Fibroblast of peridontal ligament (primary cell): ENCODE measurements around the gene PLEKHA3.

ENCODE experiments used
- DNase-seq: peaks from one replicate; pipeline ENCODE4 v3.0.0-alpha.2; 2010; ENCODE audit errors: extremely low read depth

The PLEKHA3 gene

DNA sequence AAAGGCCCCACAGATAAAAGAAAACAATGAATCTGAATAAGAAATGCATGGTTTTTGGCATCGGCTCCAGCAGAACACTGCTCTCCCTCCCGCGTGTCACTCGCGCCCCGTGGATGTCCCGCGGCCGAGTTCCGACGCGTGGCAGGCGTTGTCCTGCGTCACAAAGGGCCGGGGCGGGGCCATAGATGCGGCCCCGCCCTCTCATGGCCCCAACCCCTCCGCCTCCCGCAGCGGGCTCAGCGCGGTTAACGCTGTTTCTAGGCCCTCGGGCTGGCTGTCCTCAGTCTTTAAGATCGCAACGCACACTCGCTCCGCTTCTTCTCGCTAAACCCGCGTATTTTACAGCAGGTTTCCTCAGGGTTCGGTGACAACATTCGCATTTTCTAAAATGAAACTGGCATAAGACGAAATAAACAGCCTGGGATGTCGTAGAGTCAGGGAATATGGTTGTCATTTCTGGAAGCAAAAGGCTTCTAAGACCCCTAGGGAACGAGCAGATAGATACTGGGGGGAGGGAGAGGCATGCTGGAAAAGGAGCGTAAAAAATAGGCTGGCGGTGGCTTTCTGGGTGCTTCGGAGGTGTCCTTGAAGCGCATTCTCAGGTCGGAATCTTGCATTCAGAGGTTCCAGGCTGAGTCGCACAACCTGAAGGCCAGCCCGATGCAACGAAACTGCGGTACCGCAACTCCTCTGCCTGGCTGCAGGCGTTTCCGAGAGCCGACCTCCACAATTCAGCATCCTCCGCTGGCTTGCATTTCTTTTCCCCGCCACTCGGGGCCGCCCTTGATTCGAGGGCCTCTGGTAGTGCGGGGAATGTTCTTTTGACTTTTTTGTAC, 1.6 kb upstream of the PLEKHA3 start, which contains the start of gene FKBP7:
Gene FKBP7, minus strand, starts transcription at position 162 of the 836 bp plus-strand sequence. Its CDS starts 101 bp downstream, at position 61.
- DNase-seq, result peak; percentile 79

DNA sequence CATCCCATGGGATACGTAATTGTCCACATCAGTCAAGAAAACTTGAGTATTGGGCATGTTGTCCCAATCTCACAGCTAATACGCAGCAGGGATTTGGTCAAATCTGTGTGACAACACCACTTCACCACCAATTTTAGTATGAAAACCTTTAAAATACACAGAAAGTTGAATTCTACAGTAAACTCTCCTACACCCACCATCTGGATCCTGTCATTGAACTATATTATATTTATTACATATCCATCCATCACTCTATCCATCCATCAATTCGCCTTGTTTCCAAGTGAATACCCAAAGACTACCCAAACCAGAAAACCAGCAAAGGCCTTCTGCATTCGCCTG, 1.0 kb upstream of the PLEKHA3 start:
- no peak for DNase-seq

DNA sequence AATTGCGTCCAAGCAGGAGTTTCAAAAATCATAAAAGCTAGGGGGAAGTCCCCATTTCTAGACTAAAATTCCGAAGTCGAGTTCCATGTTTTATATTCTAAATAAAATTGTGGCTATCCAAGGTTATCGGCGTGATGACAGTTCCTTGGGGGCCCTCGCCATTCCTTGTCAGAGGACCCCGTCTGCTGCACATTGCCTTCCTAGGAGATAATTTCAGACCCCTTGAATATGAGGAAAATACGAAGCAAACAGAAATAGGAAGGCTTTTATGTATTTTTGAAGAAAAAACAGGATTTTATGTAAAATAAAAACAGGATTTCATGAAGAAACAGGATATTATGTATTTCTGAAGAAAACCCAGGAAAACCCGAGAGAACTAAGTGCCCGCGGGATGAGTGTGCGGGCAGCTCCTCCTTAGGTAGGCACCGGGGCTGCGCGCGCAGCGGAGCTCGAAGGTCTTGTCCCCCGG, 465 bp upstream of the PLEKHA3 start:
- DNase-seq, result peak; percentile 16

GRCh38 chr2:178482437-178482836, 2.2 kb downstream of the PLEKHA3 start:
- DNase-seq, result no peak

GRCh38 chr2:178484245-178485041, 4.2 kb downstream of the PLEKHA3 start:
- DNase-seq, result peak; percentile 27

GRCh38 chr2:178485356-178485755, 5.1 kb downstream of the PLEKHA3 start:
- peak; percentile 90 for DNase-seq

- peak; percentile 20 for DNase-seq
Measured at GRCh38 chr2:178491612-178492011, 11.4 kb downstream of the PLEKHA3 start.

DNA sequence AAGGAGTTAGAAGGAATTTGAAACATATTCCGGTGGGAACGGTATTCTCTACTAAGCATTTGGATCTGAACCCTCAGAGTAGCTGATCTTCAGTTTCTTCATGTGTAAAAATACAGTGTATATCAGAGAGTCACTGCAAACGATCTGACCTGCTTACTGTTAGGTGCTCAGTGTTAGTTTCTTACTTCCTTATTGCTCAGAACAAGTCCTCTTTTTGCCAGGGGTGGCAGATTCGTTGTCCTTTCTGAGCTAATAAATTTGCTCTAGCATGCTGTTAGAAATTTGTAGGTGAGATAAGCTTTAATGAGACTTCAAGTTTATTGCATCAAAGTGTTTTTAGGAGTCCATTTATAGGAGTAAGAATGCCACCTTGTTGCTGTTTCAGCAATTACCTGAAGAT, 15.8 kb downstream of the PLEKHA3 start:
- DNase-seq, result no peak

- no peak for DNase-seq
Measured at GRCh38 chr2:178498137-178498536, 17.9 kb downstream of the PLEKHA3 start.

DNA sequence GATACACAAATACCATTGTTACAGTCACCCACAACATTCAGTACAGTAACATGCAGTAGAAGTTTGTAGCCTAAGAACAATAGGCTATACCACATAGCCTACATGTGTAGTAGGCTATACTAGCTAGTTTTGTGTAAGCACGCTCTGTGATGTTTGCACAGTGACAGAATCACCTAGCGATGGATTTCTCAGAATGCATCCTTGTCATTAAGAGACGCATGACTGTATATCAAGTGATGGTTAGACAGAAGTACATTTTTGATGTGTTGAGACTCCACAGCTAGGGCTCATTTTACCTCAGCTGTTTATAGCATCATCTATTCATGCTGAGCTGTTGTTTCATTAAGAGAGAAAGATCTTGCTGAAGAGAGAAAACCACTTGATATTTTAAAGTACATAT, 19.4 kb downstream of the PLEKHA3 start:
- DNase-seq, result no peak

DNA sequence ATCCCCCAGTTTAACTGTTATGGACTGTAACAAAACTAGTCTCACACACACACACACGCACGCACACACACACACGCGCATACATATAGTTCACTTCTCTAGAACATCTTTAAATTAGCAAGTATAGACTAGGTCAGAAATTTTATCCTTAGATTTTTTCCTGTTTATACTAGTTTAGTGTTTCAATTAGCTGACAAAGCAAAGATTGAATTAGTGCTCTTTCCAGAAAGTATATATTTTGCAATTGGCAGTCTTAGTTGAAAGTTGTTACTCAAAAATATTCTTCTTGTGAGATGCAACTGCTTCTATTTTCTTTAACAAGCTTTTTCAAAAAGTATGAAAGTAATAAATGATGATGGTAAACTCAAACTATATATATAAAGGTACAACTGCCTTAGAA, 22.5 kb downstream of the PLEKHA3 start:
- DNase-seq, result no peak

- peak; percentile 25 for DNase-seq
Measured at GRCh38 chr2:178506101-178506500, 25.8 kb downstream of the PLEKHA3 start.

DNA sequence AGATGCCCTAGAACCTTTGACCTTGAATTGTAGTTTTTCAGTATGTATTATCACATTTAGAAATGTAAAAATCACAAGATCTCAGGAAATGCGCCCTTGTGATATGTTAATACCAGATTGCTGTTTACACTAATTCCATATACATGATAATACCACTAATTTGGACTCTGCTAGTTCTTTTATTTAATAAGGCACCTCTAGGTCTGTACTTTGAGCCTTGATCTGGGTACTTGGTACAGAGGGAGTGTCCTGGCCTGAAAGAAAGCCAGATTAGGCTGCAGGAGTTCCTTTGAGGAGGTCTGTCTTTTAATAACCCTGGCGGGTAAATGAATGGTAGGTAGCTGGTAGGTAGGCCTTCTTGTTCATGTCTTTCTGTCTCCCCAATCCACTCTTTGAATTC, 26.3 kb downstream of the PLEKHA3 start:
- no peak for DNase-seq

- no peak for DNase-seq
Measured at GRCh38 chr2:178506949-178507348, 26.7 kb downstream of the PLEKHA3 start.

GRCh38 chr2:178508646-178509045, 28.4 kb downstream of the PLEKHA3 start:
- no peak for DNase-seq

- DNase-seq, result no peak
Measured at GRCh38 chr2:178510384-178510783, 30.1 kb downstream of the PLEKHA3 start.

- peak; percentile 39 for DNase-seq
Measured at GRCh38 chr2:178512484-178512883, 32.2 kb downstream of the PLEKHA3 start.

GRCh38 chr2:178513876-178514275, 33.6 kb downstream of the PLEKHA3 start:
- DNase-seq, result peak; percentile 50

- peak; percentile 44 for DNase-seq
Measured at GRCh38 chr2:178514664-178515063, 34.4 kb downstream of the PLEKHA3 start.

DNA sequence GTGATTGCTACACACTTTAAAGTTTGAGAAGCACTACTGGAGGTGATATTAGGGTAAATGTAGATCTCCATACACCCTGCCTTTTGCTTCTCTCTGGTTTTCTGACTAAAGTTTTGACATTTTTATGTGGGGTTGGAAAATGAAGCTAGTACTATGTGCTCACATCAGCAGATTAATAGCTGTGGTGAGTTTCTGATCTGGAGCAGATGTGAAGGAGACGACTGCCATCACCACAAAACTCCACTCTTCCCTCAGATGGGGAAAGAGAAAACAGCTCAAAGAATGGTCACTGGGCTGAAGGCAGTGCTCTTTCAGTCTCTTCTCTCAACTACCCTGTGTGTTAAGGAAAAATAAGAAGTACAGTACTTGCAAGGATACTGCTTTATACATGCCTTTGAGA, 37.2 kb downstream of the PLEKHA3 start:
- peak; percentile 43 for DNase-seq

DNA sequence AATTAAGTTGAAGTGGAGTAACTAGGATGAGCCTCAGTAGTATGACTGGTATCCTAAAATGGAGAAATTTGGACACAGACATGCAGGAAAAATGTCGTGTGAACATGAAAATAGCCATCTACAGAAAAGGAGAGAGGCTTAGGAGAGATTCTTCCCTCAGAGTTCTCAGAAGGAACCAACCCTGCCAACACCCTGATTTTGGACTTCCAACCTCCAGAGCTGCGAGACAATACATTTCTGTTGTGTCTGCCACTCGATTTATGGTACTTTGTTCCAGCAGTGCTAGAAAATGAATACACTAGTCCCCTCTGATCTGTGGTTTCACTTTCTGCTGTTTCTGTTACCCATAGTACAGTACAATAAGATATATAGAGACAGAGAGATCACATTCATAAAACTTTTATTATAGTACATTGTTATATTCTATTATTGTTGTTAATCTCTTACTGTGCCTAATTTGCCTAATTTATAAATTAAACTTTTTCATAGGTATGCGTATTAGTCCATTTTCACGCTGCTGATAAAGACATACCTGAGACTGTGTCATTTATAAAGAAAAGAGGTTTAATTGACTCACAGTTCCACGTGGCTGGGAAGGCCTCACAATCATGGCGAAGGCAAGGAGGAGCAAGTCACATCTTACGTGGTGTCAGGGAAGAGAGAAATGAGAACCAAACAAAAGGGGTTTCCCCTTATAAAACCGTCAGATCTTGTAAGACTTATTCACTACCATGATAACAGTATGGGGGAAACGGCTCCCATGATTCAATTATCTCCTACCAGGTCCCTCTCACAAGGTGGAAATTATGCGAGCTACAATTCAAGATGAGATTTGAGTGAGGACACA, 41.3 kb downstream of the PLEKHA3 start:
- no peak for DNase-seq
